ENCODE measurements around the gene CADPS2.

- TF ChIP-seq CTCF (conservative IDR thresholded peaks at IDR 0.05; ENCODE audit: low read depth, low read length) (no peak), RCOR1 (IDR thresholded peaks at IDR 0.05; ENCODE audit: insufficient replicate concordance, low read length) (no peak), POLR2A (IDR thresholded peaks at IDR 0.05; ENCODE audit: low read depth, low read length) (no peak), BHLHE40 (IDR thresholded peaks at IDR 0.05; ENCODE audit: low read depth, low read length) (no peak), ELK1 (IDR thresholded peaks at IDR 0.05; ENCODE audit: borderline replicate concordance, low read depth, low read length) (no peak)
Observed at GRCh38 chr7:122311734-122312450, 574.4 kb downstream of the CADPS2 start.
